ENCODE data around the gene MRPS33. TPM values are rescaled to one million over a fixed set of nuclear protein-coding genes. Genes with fewer than 3 reads are reported as not detected.

MRPS33 gene
- total and polyA plus RNA-seq, 2 of the 8 experiments (the other 6 are each of a cell fraction or from before 2014, with no cell fraction given) = 22.9 to 62.6 TPM

- TF ChIP-seq CHD7 (IDR thresholded peaks at IDR 0.05; ENCODE audit: insufficient replicate concordance, low read length) (no peak), SRF (IDR thresholded peaks at IDR 0.05; ENCODE audit: low read depth, low read length) (no peak), SIN3A (conservative IDR thresholded peaks at IDR 0.05 in 1 of 2, IDR thresholded peaks at IDR 0.05 in 1 of 2; ENCODE audit: low read depth in 1 of 2, low read length in 2 of 2) (no peak)
Observed at GRCh38 chr7:141028767-141029166, 14.0 kb upstream of the MRPS33 start (continued).

Measured in H1 (cell line).